A673 (cell line): Measurements from ENCODE around the gene CLIC6.

Experiments used
- CTCF ChIP-seq: fragments of 300-800, 200-600 bp; sonication (generic); conservative IDR thresholded peaks from 2 replicates; pipeline ENCODE4 v1.5.1; 2017; ENCODE audit warnings: low read depth, mild to moderate bottlenecking, antibody characterized with exemption, low read length, moderate library complexity, mixed read lengths
- EZH2 ChIP-seq: fragments of 200-600 bp; sonication (generic); IDR thresholded peaks from 2 replicates; pipeline ENCODE4 v1.6.1; 2017; ENCODE audit warnings: borderline replicate concordance, low read depth, mild to moderate bottlenecking, mixed read lengths, antibody characterized with exemption, low read length; ENCODE audit not compliant: poor library complexity, severe bottlenecking

GRCh38 chr21:34703571-34703970, 34.8 kb downstream of the CLIC6 start:
- TF ChIP-seq CTCF (no peak), EZH2 (no peak)
